Keratinocyte (primary cell): ENCODE measurements around the gene FTO. TPM values are rescaled to one million over a fixed set of nuclear protein-coding genes. Genes with fewer than 3 reads are reported as not detected.

Source experiments
- DNase-seq: peaks from one replicate; pipeline ENCODE4 v3.0.0-alpha.2; 2011; ENCODE audit warnings: low read depth, missing footprints, low spot score
- FAIRE-seq: peaks from 2 replicates; lab custom pipeline; 2011; peaks lifted over from hg19 to GRCh38; lab: Jason Lieb, UNC
- H2AFZ ChIP-seq: 2 replicates; pipeline ENCODE4 v1.6.0; 2012; ENCODE audit warnings: low read length, control low read depth, inconsistent platforms; ENCODE audit not compliant: control insufficient read depth
- H3K27ac ChIP-seq: 2 replicates; pipeline ENCODE4 v1.5.1; 2011; ENCODE audit warnings: low read length; ENCODE audit not compliant: control insufficient read depth, insufficient read depth
- H3K27me3 ChIP-seq: 3 replicates; pipeline ENCODE4 v1.6.0; 2011; ENCODE audit warnings: low read length; ENCODE audit not compliant: control insufficient read depth, insufficient read depth; ENCODE audit errors: extremely low read depth
- H3K36me3 ChIP-seq, 2 experiments: 2 replicates in 1 of 2; 3 replicates in 1 of 2; pipeline ENCODE4 v1.5.1; 2011; ENCODE audit warnings: low read length in 2 of 2, mild to moderate bottlenecking in 1 of 2; ENCODE audit not compliant: control insufficient read depth in 2 of 2, insufficient read depth in 2 of 2; ENCODE audit errors: extremely low read depth in 1 of 2
- H3K4me1 ChIP-seq: 3 replicates; pipeline ENCODE4 v1.5.1; 2011; ENCODE audit warnings: low read length; ENCODE audit not compliant: control insufficient read depth, insufficient read depth; ENCODE audit errors: extremely low read depth
- H3K4me2 ChIP-seq: 3 replicates; pipeline ENCODE4 v1.6.0; 2011; ENCODE audit warnings: low read depth, low read length; ENCODE audit not compliant: control insufficient read depth, insufficient read depth; ENCODE audit errors: extremely low read depth
- H3K4me3 ChIP-seq, 3 experiments: fragments of 200-600 bp in 1 of 3; sonication (generic) in 1 of 3; 2 replicates in 2 of 3; 3 replicates in 1 of 3; pipeline ENCODE4 v1.5.1; 2011 to 2016; ENCODE audit warnings: low read length in 3 of 3, mild to moderate bottlenecking in 3 of 3, control low read depth in 2 of 3, inconsistent platforms in 1 of 3, low read depth in 1 of 3, mixed read lengths in 1 of 3, mixed run types in 1 of 3, moderate library complexity in 1 of 3; ENCODE audit not compliant: control insufficient read depth in 2 of 3, insufficient read depth in 2 of 3; ENCODE audit errors: extremely low read depth in 1 of 3
- H3K79me2 ChIP-seq: 2 replicates; pipeline ENCODE4 v1.6.0; 2012; ENCODE audit warnings: low read length; ENCODE audit not compliant: control insufficient read depth, insufficient read depth
- H3K9ac ChIP-seq: 3 replicates; pipeline ENCODE4 v1.6.0; 2011; ENCODE audit warnings: low read length; ENCODE audit not compliant: control insufficient read depth, insufficient read depth; ENCODE audit errors: extremely low read depth
- H3K9me1 ChIP-seq: 3 replicates; pipeline ENCODE4 v1.6.0; 2011; ENCODE audit warnings: low read length; ENCODE audit not compliant: control insufficient read depth, insufficient read depth; ENCODE audit errors: extremely low read depth
- H3K9me3 ChIP-seq: 2 replicates; pipeline ENCODE4 v1.5.1; 2012; ENCODE audit warnings: low read depth, low read length; ENCODE audit not compliant: control insufficient read depth
- H4K20me1 ChIP-seq: 3 replicates; pipeline ENCODE4 v1.6.0; 2011; ENCODE audit warnings: low read length; ENCODE audit not compliant: control insufficient read depth, insufficient read depth; ENCODE audit errors: extremely low read depth
- CTCF ChIP-seq, 3 experiments: IDR thresholded peaks in 1 of 3; conservative IDR thresholded peaks in 1 of 3; optimal IDR thresholded peaks in 1 of 3; 2 replicates in 2 of 3; 3 replicates in 1 of 3; pipeline versions ENCODE3 to v1.5.1; 2011; ENCODE audit warnings: low read length in 3 of 3, mild to moderate bottlenecking in 3 of 3, moderate library complexity in 2 of 3, control low read depth in 1 of 3, inconsistent platforms in 1 of 3; ENCODE audit not compliant: insufficient read depth in 2 of 3; ENCODE audit errors: extremely low read depth in 1 of 3
- EZH2 ChIP-seq: IDR thresholded peaks from one replicate; pipeline ENCODE4 v1.6.1; 2012; ENCODE audit warnings: inconsistent platforms, mild to moderate bottlenecking, low read length, moderate library complexity
- dilution Hi-C: fragments of 300-500 bp; cut with MboI; formaldehyde crosslinking; loops from one replicate; pipeline ENCODE4 v1.7.0; 2020; ENCODE audit warnings: low sequenced_read_pairs; ENCODE audit not compliant: extremely low pct_ligation_motif_present
- polyA plus RNA-seq, 5 experiments: library from polyadenylated mRNA; depleted of rRNA in 3 of 5; stranded (reverse) in 3 of 5; stranded (forward) in 1 of 5; unstranded in 1 of 5; fragments of >200 nt; gene quantifications; 1 replicate in 1 of 5; 2 replicates in 3 of 5; 3 replicates in 1 of 5; pipeline versions ENCODE4 v1.2.1 to v1.2.3, GENCODE V29; 2011 to 2012; ENCODE audit warnings: missing spikeins in 2 of 5, low read depth in 1 of 5, low replicate concordance in 1 of 5

The FTO gene
- polyA plus RNA-seq, 1 donor (not counting 4 experiments of a cell fraction or from before 2014, with no cell fraction given) = 56.4 TPM

- no peaks in the 10 kb centered on the region for H3K79me2 ChIP-seq
- H3K9me1 ChIP-seq = no peaks in the 10 kb centered on the region
- H3K9ac ChIP-seq = no peak overlapping the region
- no peak for DNase-seq
- H3K4me2 ChIP-seq = no peak overlapping the region
- no peak overlapping the region for H3K4me3 ChIP-seq
- no peak for TF ChIP-seq CTCF (optimal IDR thresholded peaks at IDR 0.05 in 1 of 3, IDR thresholded peaks at IDR 0.05 in 1 of 3, conservative IDR thresholded peaks at IDR 0.05 in 1 of 3; ENCODE audit: extremely low read depth in 1 of 3, insufficient read depth in 2 of 3, low read length in 3 of 3)
- no peak for TF ChIP-seq EZH2
- no peaks in the 10 kb centered on the region for H3K9me3 ChIP-seq
- FAIRE-seq = no peak
- H2AFZ ChIP-seq = no peak overlapping the region
- no peaks in the 10 kb centered on the region for H4K20me1 ChIP-seq
- H3K36me3 ChIP-seq = no peaks in the 10 kb centered on the region
- dilution Hi-C loops = no loop called here
- H3K27me3 ChIP-seq = no peaks in the 10 kb centered on the region
- H3K4me1 ChIP-seq = peaks cover 10% of the 10 kb centered on the region
- no peak overlapping the region for H3K27ac ChIP-seq
Observed at GRCh38 chr16:53984936-53985335, 281.0 kb downstream of the FTO start.

- H3K4me1 ChIP-seq = peaks cover 10% of the 10 kb centered on the region
- H3K27ac ChIP-seq = no peak overlapping the region
- no peaks in the 10 kb centered on the region for H3K79me2 ChIP-seq
- no peaks in the 10 kb centered on the region for H4K20me1 ChIP-seq
- no peak overlapping the region for H3K4me2 ChIP-seq
- dilution Hi-C loops = no loop called here
- no peak overlapping the region for H3K4me3 ChIP-seq
- no peaks in the 10 kb centered on the region for H3K9me1 ChIP-seq
- H3K27me3 ChIP-seq = no peaks in the 10 kb centered on the region
- TF ChIP-seq CTCF (optimal IDR thresholded peaks at IDR 0.05 in 1 of 3, IDR thresholded peaks at IDR 0.05 in 1 of 3, conservative IDR thresholded peaks at IDR 0.05 in 1 of 3; ENCODE audit: extremely low read depth in 1 of 3, insufficient read depth in 2 of 3, low read length in 3 of 3) (no peak), EZH2 (no peak)
- no peak for FAIRE-seq
- no peaks in the 10 kb centered on the region for H3K36me3 ChIP-seq
- no peaks in the 10 kb centered on the region for H3K9me3 ChIP-seq
- DNase-seq = no peak
- H2AFZ ChIP-seq = no peak overlapping the region
- no peak overlapping the region for H3K9ac ChIP-seq
Observed at GRCh38 chr16:53985861-53986260, 281.9 kb downstream of the FTO start.
